IPS DF 19.7 (cell line): Measurements from ENCODE around the gene SYNGR4.
"Not testable (repeated sequence)": the region's sequence is repeated elsewhere in the genome, so short reads cannot be mapped to it uniquely, and the experiment has no call there.

Experiments
- DNase-seq: peaks from one replicate; pipeline ENCODE4 v3.0.0-alpha.2; 2013; ENCODE audit warnings: low read depth, low spot score

The SYNGR4 gene

DNA sequence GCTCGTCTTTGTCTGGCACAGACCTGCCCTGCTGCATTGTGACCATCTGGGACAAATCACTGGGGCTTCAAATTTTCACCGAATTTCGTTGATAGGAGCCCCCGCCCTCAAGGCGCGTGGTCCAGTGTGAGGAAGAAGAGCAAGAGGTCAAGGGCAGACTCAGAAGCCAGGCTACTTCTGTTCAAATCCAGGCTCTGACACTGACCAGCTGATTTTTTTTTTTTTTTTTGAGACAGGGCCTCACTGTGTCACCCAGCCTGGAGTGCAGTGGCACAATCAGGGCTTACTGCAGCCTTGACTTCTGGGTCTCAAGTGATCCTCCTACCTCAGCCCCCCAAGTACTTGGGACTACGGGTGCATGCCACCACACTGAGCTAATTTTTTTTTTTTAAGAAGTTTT lies 7.2 kb downstream of the SYNGR4 start:
- no peak for DNase-seq

DNA sequence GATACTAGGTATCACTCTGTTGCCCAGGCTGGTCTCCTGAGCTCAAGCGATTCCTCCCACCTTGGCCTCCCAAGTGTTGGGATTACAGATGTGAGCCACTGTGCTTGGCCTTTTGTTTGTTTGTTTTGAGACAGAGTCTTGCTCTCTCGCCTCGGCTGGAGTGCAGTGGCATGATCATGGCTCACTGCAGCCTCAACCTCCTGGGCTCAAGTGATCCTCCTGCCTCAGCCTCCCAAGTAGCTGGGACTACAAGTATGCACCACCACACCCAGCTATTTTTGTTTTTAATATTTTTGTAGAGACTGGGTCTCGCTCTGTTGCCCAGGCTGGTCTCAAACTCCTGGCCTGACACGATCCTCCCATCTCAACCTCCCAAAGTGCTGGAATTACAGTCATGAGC lies 7.6 kb downstream of the SYNGR4 start:
- not testable (repeated sequence) for DNase-seq

DNA sequence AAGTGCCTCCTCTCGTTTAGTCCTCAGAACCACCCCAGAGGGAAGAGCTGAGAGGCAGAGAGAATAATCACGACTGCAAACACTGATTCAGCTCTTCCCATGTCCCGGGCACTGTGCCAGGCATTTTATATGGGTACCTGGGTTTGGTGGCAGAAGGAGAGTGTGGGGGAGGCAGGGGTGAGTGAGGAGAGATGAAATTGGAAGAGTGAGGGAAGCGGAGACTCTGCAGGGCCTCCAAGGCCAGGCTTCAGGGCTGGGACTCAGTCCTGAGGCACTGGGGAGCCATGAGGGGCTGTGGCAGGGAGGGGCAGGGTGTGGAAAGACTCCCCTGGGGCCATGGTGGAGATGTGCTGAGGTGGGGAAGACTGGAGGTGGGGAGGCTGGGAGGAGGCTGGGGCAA lies 8.7 kb downstream of the SYNGR4 start:
- DNase-seq: no peak

- DNase-seq: no peak
Observed at GRCh38 chr19:48373567-48373966, 9.4 kb downstream of the SYNGR4 start.

GRCh38 chr19:48378194-48378570 lies 14.0 kb downstream of the SYNGR4 start:
- no peak for DNase-seq

- no peak for DNase-seq
Observed at GRCh38 chr19:48379058-48379457, 14.9 kb downstream of the SYNGR4 start.

- no peak for DNase-seq
Observed at GRCh38 chr19:48381178-48381950, 17.2 kb downstream of the SYNGR4 start.

DNA sequence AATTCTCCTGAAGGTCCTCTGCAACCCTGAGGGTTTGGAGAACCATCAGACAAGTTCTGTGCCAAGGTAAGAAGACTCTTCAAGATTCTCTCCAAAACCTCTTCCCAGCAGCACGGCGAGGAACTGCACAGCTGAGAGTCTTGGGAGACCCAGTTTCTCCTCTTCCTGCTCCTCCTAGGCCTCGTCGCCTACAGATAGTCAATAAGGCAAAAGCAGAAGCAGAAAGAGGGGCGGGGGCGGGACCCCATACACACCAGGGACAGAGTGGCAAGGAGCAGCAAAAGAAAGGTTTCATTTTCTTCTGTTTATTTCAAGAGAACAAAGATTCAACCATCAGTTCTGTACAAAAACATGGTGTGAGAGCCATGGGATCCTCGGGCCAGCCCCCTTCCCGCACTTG lies 18.1 kb downstream of the SYNGR4 start:
- no peak for DNase-seq

- no peak for DNase-seq
Observed at GRCh38 chr19:48385461-48386087, 21.4 kb downstream of the SYNGR4 start.

GRCh38 chr19:48386981-48387380 lies 22.8 kb downstream of the SYNGR4 start:
- no peak for DNase-seq

- DNase-seq: no peak
Observed at GRCh38 chr19:48390188-48391099, 26.3 kb downstream of the SYNGR4 start.

DNA sequence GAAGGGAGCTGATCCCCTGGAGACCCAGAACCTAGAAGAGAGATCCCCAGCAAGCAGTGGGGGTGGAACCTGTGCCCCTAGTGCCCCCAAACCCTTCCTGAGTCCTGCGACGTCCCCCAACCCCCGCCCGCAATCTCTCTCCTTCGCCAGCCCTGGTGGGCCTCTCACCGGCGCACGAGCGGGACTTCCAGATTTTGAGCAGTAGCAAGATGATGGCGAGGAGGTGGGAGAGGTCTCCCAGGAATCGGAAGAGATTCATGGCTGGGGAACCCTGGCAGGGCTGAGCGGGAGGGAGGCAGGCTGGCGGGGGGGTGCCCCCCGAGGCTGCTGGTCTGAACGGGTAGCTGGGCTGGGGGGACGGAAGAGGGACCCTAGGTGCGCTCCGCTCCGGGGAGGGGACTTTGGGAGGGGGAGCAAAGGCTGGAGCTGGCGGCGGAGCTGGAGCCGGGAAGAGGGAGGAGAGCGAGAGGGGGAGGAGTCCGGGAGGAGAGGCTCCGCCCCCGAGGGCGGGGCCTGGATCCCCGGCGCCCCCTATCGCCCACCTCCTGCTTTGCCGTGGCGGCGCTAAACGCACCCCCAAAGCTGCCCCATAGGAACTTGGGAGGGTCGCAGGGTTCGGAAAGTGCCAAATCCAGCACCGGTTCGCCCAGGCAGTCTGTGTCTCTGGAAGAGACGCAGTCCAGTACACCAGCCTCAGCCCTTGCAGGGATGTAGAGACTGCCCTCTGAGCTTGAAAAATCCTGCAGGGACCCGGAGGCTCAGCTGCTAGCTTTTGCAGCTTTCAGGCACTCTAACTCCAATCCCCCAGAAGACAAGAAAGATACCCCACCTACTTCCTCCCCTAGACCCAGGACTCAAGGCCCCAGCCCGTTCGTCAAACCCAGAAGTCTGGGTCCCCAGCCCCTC lies 27.2 kb downstream of the SYNGR4 start, which contains the start of gene KDELR1:
Gene KDELR1, minus strand, starts transcription at position 452 of the 906 bp plus-strand sequence. Its CDS starts 193 bp downstream, at position 259.
- DNase-seq: no peak

DNA sequence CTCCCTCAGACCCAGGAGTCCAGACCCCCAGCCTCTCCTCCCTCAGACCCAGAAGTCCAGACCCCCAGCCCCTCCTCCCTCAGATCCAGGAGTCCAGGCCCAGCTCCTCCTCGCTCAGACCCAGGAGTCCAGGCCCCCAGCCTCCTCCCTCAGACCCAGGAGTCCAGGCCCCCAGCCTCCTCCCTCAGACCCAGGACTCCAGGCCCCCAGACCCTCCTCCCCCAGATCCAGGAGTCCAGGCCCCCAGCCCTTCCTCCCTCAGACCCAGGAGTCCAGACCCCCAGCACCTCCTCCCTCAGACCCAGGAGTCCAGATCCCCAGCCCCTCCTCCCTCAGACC lies 27.8 kb downstream of the SYNGR4 start:
- not testable (repeated sequence) for DNase-seq

GRCh38 chr19:48392860-48393558 lies 28.8 kb downstream of the SYNGR4 start:
- no peak for DNase-seq

DNA sequence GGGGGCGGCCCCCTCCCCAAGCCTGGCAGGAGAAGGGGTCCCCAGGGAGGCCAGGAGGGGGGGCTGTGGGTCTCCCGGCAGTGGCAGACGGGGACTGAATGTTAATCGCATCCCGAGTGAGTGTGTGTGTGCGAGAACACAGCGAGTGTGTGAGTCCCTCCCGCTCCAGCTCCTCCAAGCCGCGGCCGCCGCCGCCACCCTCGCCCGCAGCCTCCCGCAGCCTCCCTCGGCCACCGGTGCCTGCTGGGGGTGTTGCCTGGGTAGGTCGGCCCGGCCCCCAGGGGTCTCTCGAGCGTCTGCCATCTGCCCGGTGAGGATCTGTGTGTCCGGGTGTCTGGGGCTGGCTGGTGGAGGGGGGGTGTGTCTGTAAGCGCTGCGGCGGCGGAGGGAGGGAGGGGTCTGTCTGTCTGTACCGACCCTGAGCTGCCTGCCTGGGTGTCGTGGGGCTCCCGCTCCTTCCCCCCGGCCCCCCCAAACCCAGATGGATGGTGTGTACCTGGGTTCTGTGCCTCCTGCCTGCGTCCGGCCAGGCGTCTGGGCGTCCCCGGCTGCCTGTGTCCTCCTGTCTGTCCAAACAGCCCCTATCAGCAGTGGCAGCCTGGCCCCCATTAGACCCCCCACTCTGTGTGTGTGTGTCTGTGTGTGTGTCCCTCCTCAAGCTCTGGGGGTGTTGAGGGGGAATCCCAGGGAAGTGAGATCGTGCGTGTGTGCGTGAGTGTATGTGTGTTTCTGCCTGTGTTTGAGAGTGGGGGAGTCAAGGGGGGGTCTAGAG lies 29.6 kb downstream of the SYNGR4 start, which contains the start of gene GRIN2D:
Gene GRIN2D, plus strand, starts transcription at position 110 of the 772 bp plus-strand sequence. CDS start 4,725 bp downstream, outside the sequence.
- no peak for DNase-seq

GRCh38 chr19:48394331-48395169 lies 30.4 kb downstream of the SYNGR4 start:
- no peak for DNase-seq

GRCh38 chr19:48395170-48395455 lies 30.9 kb downstream of the SYNGR4 start:
- DNase-seq: no peak

- DNase-seq: no peak
Observed at GRCh38 chr19:48395499-48395898, 31.3 kb downstream of the SYNGR4 start.
